Activated effector memory CD4-positive, alpha-beta T cell treated with anti-CD3 and anti-CD28 coated beads, Interleukin-2, amount 50 U/mL, for 16 hours (primary cell): ENCODE results near the gene EXOC6B.

Experiments
- DNase-seq: peaks from one replicate; pipeline ENCODE4 v3.0.0-alpha.2; 2020

The EXOC6B gene

DNA sequence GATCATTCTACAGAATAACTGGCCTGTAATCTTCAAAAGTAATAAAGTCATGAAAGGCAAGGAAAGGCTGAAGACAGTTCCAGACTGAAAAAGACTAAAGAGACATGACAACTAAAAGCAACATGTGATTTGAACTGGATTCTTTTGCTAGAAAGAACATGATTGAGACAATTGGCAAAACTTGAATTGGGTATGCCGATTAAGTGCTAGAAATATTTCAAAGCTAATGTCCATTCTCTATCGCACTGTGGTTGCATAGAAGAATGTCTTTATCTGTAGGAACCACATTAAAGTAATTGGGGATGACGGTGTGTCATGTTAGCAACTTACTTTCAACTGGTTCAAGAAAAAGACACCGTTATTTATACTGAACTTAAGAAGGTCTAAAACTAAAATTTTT lies 98.5 kb downstream of the EXOC6B start:
- DNase-seq: no peak

DNA sequence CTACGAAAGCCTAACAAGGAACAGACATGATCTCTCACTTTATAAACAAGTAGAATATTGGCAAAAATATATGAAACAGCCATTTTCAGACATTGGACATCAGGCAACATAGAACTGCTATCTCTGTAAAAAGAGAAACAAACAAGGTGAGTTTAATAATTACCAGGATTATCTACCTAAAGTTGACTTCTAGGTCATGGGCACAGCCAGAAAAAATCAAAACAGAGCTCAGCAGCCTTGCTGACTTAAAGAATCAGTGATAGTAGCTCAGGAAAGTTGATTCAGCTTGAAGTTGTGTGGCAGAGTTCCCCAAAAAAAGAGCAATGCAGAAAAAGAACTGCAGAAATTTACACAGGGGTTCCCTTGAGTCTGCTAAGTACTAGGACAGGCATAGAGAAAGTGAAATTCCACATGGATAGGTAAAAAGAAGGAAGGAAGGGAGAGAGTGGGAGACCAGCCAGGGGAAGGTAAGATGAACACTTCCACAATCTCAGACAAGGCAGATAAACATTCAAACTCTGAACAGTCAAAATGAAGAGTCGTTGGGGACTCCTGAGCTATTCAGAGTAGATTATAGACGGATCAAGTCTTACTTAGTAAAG lies 102.0 kb downstream of the EXOC6B start:
- no peak for DNase-seq

DNA sequence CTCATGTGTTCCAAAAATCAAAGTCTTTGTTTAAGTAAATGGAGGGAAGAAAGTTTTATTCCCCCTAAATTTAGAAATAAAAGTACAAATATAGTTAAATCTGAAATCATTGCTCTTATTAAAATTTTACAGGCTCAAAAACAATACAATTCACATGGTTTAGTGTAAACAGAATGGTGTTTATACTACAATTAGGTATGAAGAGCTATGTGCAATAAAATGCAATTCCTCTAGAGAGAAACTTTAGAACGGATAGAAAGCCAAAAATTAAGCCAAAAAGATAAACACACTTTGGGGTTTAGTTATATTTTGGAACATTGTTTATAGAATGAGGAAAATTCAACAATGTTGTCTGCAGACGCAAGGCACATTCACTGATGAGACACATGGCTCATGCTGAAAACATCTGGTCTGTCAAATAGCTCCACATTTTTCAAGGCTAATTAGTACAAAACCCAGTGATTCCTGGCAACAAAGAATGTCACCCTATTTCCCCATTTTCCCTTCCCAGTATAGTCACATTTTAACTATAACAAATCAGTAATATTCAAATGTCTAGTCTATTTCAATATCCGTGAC lies 103.3 kb downstream of the EXOC6B start:
- DNase-seq: no peak

DNA sequence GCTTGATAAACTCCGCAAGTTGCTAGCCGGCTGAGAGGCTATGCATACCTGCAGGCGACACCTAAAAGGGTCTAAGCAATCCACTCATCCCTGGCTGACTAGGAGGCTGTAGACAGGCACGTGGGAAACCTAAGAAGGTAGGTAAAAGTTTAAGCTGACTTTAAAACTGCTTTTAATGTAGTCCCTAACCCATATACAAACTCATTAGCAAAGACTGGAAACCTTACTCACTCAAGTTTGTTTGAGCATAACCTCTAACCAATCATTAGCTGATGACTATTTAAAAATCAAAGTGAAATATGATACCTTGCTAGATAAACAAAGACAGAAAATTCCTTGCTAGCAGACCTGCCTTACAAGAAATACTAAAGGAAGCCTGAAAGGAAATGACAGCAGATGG lies 106.4 kb downstream of the EXOC6B start:
- DNase-seq: no peak

DNA sequence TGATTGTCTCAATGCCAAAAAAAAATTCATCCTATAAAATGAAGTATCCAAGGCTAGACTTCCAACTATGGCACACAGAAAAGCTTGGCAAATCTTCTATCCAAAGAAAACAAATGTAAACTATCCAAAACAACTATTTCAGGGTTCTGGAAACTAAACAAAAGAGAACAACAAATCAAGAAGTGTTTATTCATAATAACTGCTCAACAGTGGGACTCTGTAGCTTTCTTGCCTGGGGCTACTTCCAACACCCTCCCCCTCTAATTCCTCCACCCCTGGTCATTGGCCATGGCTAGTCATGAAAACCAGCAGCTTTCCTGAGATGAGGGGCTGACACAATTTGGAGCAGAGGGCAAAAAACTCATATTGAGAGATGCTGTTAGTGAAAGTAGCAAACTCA lies 107.0 kb downstream of the EXOC6B start:
- no peak for DNase-seq

DNA sequence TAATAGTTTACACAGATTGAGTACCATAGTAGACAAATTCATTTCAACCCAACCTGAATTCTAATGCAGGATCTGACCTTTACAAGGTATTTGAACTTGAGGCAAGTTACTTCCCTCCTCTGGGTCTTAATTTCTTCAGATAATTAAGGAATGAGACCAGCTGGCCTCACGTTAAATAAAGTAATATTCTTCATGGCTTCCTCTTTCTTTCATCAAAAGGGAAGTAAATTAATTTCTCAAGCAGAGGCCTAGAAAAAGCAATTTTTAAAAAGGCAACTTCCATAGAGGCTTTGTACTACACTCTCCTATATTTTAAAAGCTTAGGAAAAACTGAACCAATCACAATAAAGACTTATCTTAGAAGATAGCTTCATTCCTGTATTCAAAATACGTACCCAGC lies 109.2 kb downstream of the EXOC6B start:
- DNase-seq: no peak

DNA sequence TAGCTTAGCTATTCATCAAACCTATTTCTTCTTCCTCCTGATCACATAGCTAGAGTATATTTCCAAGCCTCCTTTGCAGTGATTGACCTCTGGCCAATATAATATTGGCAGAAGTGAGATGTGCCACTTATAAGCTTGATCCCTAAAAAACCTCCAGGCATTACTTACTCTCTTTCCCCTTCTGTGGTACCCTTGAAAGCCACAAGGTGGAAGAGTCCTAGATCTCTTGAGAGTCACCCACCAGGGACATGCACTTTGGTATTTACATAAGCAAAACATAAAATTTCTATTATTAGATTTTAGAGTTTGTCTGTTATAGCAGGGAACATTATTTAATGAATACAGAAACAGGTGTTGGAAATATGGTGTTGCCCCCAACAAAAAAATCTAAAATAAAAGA lies 112.0 kb downstream of the EXOC6B start:
- DNase-seq: no peak

DNA sequence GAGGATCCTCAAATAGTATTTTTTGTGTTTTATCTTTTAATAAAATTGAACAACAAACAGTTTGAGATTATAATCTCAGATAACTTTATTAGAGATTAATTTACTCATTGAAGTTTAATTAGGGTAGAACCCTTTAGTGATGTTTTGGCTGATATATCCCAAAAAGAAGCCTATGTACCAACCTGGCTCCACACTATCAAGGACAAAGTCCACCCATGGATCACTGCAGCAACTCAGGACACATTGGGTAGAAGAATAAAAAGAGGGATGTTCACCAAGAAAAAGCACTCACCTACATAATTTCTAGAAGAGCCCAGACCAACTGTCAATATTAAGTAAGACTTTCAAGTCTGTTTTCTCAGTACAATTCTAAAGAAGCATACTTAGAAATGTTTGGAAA lies 112.9 kb downstream of the EXOC6B start:
- no peak for DNase-seq

DNA sequence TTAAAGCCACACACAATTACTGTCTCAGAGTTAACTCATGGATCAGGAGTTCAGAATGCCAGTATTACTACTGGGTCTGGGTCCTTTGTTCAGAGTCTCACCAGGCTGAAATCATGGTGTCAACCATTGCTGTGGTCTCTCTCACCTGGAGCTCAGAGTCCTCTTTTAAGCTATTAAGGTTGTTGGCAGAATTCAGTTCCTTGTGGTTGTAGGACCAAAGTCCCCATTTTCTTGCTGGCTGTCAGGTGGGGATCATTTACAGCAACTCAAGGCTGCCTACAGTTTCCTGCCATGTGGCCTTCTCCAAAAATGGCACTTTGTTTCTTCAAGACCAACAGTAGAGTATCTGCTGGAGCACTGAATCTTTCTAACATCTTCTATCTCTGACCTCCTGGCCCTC lies 113.5 kb downstream of the EXOC6B start:
- no peak for DNase-seq

DNA sequence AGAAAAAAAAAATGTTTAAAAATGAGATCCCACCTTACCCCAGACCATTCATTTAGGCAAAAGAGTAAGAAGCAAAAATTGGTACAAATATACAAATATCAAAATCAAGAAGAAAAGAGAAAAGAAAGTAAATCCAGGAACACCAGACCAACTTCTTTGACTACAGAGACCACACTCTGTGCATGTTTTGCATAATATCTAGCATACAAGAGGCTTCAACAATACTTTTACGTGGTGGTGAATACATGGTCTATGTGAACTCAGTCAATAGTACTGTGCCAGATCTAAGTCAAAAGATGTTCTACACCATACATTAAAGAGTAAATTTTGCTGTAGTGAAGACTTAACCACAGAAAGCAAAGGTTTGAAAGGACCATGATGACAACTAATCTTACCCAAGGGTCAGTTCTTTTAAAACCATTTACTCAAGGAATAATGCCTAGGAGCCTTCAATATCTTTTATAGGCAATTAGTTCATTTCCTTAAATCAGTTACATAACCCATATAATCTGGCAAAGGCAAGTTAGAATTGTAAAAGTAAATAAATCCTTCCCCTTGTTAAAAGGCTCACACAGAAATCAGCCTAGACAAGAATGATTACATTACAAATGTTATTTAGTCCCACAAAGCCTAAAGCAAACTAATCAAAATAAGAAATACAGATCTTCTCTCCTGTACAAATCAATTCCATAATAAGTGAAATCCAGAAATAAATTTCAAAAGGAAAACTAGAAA lies 115.2 kb downstream of the EXOC6B start:
- no peak for DNase-seq

DNA sequence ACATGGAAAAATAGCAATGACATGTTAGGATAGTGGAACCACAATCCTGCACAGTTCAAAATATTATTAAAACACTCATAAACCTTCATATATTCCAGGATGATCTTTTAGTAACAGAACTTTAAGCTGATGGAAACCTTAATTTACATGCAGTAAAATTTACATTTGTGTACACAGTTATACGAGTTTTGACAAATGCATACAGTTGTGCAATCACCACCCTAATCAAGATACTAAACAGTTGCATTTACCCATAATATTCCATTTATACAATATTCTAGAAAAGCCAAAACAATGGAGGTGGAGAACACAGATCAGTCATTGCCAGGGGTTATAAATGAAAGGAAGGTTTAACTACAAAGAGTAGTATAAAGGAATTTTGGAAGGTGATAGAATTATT lies 117.6 kb downstream of the EXOC6B start:
- no peak for DNase-seq

DNA sequence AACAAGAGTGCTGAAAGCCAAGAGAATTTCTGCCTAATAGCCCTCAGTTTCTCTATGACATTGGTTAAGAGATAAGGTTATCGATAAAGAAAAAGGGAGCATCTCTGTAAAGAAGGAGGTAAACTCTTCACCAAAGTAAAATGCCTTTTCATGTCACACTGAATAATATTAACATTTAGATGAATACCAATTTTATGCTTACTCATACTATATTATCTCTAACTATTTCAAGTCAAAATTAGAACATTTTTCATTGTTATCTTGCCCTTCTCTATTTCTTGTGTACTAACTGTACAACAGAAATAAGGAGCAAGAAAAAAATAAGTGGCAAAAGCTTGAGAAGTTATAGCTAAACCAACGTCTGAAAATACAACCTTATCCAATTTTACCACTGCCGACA lies 127.5 kb downstream of the EXOC6B start:
- DNase-seq: no peak

DNA sequence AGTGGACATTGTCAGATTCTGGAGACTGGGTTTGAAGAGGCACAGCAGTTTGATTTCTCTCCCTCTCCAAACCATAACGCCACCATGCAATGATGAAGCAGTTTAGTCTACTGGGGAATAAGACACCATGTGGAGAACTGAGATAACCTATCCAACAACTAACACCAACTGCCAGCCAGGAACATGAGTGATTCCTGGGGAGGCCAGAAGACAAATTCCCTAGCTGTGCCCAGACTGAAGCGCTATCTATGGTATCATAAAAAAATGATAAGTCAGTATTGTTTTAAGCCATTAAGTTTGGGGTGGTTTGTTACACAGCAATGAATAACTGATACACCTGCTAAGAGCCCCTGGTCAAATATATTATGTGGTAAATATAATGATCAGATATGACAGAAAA lies 129.3 kb downstream of the EXOC6B start:
- DNase-seq: no peak

DNA sequence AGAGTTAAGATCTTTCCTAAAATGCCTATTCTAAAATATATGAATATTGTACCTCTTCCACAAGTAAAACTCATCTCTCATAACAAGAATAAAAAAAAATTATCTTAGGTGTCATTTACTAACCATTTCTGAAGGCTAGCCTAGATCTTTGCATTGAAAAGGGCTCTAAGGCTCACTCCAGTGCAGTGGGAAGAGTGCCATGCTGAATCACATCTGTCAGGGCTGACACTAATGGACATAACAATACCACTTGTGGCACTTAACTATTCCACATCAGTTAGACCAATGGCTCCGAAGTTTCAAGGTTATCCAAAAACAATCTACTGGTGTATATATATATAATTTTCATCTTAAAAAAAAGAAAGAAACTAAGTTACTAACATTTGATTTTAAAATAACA lies 130.2 kb downstream of the EXOC6B start:
- no peak for DNase-seq

DNA sequence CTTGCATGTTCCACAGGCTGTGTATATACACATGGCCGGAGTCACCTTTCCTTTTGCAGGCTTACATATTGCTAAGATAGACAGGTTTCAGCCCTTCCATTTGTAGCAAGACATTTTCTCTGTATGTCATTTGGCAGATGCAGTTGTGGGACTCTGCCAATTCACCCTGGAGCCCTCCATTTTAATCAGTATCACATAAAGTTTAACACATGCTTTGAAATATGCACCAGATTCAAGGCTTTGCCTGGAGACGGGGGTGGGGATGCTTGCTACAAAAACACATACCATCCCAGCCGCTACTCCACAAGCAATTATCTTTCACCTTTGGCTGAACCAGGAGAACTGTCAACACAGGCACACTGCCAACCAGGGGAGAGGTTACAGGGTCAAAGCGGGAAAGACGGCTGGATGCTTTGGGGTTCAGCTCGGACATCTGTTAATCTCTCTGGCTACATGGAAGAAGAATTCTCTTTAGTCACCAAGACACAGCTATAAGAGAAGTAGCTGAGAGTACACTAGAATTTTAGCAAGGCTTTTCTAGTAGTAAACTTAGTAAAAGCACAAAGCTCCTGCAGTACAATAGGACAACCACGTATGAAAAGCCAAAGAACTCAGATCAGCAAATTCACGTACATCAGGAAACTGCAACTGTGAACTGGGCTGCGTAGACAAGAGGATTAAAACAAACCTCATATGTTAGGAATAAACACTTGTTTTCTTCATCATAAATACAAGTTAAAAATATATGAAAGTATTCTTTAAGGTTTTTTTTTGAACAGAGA lies 130.9 kb downstream of the EXOC6B start:
- DNase-seq: no peak

DNA sequence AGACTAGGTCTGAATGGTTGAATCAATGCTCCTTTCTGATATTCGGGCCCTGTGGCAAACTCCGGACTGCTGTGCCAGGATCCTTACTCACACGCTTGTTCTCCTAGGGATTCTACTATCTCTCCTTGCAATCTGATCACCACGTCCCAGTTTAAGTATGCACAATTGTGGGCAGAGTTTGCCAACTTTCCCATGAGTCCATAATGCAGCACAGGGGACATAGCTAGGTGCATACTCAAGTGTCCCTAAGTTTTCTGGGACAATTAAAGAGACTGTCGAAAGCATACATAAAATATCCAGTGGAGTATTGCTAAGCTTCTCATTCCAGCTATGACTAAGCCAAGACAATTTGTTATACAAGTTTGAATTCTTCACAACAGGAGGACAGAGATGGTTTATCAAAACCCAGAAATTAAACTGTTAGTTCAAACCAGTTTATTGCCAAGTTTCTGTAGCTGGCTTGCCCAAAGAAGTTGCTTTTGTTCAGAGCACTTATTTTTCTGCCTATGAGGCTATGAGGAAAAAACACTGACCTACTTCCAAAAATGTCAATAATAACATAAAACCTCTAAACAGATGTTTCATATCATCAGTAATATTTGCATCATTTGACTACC lies 136.1 kb downstream of the EXOC6B start:
- no peak for DNase-seq

DNA sequence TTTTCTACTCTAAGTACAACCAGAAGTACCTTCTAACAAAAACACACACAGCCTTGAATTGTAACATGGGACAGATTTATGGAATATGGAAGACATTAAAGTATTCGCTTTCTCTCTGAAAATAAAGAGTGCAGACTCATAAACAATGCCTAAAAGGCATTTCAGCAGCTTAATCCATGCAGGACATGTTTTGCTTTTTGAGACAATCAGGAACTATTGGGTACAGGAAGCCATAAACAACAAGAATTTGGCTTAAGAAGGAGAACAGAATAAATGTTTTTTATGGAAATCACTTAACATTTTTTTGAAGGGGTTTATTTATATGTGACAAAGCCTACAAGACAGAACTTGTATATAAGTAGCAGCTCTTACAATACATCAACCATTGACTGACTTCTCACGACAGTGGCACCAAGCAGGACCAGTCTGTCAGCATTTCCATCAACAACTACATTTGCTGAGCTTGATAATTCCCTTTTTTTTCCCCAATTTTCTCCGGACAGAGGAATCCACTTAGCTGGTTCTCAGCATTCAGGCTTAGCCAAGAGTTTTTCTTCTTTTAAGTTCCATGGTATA lies 140.1 kb downstream of the EXOC6B start:
- no peak for DNase-seq

DNA sequence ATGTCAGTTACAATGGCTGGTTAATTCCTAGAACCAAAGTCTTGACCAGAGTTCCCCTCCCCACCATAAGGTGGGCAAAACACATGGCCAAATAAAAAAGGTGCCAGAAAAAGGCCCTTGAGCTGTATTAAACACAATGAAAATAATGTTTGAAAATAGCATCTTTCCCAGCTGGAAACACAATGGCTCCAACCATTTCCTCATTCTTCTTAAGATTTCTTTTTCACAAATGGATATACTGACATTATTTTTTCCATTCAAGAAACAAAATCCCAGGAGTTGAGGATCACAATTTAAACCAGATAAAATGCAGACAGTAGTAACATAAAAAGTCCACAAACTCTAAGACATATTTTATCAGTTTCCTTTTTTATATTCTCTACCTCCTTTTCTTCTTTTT lies 143.8 kb downstream of the EXOC6B start:
- no peak for DNase-seq

DNA sequence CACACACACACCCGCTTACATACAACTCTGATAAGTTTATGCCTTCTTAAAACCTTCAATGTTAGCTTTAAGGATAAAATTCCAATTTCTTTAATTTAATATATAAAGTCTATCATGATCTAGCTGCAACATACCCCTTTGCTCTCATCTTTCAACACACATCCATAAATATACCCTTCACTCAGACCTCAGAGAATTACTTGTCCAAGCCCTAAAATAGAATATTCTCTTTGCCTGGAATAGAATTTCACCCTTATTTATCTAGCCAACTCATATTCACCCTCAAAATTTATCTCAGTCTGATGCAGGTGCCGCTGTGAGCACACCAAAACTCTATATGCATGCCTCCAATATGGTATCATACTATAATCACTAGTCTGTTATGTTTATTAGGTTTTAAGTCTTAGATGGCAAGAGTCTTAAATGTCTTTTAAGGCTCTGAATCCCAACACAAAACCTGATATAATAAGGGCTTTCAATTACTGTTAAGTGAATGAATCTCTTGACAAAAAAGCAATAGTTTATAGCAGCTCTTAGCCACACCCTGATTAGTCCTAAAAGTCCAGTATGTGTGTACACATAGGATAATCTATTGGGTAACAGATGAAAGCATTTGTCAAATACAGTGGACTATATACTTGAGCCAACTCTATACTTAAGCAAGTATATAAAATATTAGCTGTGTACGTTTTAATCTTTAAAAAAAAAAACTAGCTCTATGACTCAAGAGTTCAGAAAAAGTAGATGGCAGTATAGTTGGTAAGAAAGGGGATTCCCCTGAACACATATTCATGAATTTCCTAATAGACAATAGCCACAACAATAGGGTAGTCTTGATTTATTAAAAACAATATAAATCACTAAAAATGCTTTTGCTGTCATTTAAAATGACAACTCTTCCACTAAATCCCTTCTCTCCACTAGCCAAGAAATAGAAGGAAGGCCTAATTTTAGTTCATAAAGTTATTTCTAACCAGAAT lies 144.5 kb downstream of the EXOC6B start:
- DNase-seq: no peak

DNA sequence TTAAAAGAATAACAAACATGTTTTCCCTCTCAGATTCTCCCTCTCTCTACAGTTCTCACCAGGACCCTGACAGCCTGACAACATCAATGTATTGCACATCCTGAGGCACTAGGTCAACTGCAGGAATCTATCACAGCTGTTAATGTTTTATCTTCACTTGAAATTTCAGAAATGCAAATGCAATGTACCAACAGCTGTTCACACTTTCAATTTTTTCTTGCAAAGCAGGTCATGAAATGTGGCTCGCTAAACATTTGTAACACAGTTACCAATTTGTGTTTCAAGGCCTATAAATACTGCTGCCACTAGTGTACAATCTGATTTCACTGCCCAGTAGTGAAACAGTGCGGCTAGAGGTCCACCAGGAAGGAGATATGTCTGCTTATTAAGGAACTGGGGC lies 147.8 kb downstream of the EXOC6B start:
- DNase-seq: no peak

DNA sequence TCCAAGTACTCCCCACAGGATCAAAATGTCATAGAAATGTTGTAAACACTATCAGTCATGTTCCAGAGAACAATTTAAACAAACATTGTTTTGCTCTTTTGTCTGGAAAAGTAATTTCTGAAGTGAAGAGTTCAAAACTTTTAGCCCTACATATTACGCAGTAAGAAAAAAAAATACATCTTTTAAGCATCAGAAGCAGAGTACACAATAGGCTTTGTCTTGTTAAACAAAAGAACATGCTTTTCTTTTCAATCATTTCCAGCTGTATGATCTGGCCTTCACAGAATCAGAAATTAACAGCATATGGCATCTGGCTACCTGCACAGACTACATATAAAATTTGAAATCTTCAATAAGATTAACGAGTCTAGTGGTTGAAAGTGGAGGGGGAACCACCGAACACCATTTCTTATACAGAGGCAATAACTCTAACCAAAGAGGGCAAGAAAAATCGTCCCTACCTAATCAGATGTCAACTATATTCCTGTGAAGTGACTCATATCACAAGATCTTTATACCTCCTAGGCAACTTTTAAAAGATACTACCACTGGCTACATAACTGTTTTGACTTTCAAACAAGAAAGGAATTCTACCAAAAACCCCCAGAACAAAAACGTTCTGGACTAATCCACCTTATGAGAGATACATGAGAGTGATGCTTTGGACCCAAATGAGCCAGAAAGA lies 149.3 kb downstream of the EXOC6B start:
- DNase-seq: no peak
